GM18909 (cell line): ENCODE measurements around the gene RAP2B.
A peak's percentile ranks its signal among the peaks of the same experiment; 100 is the strongest.

Experiments
- ATAC-seq: cut with Tn5 transposase; IDR thresholded peaks from one replicate; pipeline ENCODE4 v1.9.1; 2021; ENCODE audit warnings: mild to moderate bottlenecking; ENCODE audit not compliant: unreplicated experiment, poor library complexity

Gene RAP2B

GRCh38 chr3:153159771-153160397 lies 2.1 kb upstream of the RAP2B start:
- no peak for ATAC-seq

GRCh38 chr3:153160451-153161137 lies 1.4 kb upstream of the RAP2B start:
- peak; percentile 41 for ATAC-seq

GRCh38 chr3:153161138-153161713 lies 800 bp upstream of the RAP2B start:
- peak; percentile 78 for ATAC-seq

- peak; percentile 4 for ATAC-seq
Measured at GRCh38 chr3:153162513-153163392, 727 bp downstream of the RAP2B start.

- ATAC-seq: no peak
Measured at GRCh38 chr3:153163393-153163724, 1.3 kb downstream of the RAP2B start.

GRCh38 chr3:153163756-153164550 lies 1.9 kb downstream of the RAP2B start:
- no peak for ATAC-seq

GRCh38 chr3:153165261-153165681 lies 3.2 kb downstream of the RAP2B start:
- ATAC-seq: no peak

- no peak for ATAC-seq
Measured at GRCh38 chr3:153166206-153166605, 4.2 kb downstream of the RAP2B start.

DNA sequence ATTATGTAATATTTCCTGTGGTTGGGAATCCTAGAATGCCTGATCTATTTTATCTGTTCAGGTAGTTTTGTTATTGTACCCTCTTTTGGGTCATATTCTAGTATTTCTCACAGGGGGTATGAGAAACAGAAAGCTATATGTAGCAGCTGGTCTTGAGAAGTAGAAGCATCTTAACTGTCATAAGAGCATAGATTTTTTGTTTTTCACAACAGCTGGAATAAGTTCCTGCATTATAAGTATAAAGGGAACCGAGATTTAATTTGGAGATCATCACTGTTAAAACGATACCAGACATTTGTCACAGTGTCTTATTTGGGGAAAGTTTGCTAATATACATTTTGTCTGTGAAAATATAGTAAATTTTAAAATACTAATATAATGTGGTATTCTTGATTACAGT lies 4.8 kb downstream of the RAP2B start:
- ATAC-seq: no peak

- ATAC-seq: no peak
Measured at GRCh38 chr3:153169793-153170383, 7.9 kb downstream of the RAP2B start.

- ATAC-seq: no peak
Measured at GRCh38 chr3:153171256-153171655, 9.2 kb downstream of the RAP2B start.

DNA sequence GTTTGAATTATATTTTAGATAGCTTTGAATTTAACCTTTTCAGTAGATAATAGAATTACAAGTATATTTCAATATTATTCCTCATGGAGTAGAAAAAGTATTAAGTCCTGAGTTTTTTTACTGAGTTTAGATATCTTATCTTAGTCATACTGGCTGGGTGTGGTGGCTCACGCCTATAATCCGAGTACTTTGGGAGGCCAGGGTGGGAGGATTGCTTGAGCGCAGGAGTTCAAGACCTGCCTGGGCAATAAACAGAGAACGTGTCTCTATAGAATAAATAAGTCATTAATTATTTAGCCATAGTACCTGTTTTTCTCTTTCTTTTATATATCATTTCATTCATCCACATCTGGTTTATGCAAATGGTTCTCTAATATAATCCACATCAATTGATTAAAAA lies 9.9 kb downstream of the RAP2B start:
- ATAC-seq: no peak

GRCh38 chr3:153172796-153173757 lies 11.1 kb downstream of the RAP2B start:
- no peak for ATAC-seq

DNA sequence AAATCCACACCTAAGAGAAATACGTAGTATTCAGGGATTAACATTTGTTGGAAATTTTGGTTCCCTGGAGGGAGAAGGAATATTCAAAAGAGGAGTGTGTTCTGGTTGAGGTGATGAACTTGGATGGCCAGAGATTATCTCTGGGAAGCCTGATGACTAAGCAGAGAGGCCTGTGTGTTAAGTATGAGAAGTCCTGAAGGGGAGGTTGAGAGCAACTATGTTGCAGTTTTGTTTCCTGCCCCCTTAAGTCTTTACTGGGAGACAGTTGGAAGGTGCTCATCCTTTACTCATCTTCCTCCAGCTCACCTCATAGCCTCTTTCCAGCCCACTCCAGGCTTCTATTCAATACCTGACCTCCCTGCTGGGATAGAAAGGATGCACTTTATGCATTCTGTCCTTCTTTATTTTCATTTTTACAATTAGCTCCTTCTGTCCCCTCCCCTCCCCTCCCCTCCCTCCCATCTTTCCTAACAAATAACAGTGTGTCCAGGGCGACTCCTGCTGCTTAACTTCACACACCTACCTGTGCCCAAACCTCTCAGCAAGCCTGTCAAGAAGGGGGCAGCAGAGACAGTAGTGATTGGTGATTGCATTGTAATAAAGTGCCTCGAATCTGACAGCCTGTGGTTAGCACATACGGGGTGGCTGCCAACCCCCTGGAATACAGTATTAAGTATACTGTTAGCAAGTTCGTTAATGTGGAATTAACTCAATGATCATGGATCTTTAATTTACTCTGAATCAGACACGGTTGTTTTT lies 11.9 kb downstream of the RAP2B start:
- ATAC-seq: no peak

- no peak for ATAC-seq
Measured at GRCh38 chr3:153176197-153176596, 14.2 kb downstream of the RAP2B start.

DNA sequence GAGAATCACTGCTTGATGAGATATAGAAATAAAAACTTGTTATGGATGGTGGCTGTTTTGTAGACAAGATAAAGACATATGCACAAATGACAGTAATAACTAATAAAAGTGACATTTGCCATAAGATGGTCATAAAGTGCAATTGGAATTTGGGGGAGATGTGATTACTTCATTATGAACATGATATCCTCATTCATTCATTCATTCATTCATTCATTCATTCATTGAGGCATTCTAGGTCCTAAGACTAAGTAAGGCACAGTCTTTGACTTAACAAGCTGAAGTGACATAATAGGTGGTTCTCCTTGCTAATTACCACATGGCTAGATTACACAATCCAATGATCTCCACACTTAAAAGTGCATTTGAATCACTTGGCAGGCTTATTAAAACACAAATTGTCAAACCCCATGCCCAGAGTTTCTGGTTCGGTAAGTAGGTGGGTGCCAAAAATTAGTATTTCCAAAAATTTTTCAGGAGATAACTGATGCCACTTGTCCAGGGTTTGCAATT lies 18.9 kb downstream of the RAP2B start:
- no peak for ATAC-seq

GRCh38 chr3:153182501-153183293 lies 20.7 kb downstream of the RAP2B start:
- no peak for ATAC-seq
